ENCODE measurements around the gene NOXO1.

DNA sequence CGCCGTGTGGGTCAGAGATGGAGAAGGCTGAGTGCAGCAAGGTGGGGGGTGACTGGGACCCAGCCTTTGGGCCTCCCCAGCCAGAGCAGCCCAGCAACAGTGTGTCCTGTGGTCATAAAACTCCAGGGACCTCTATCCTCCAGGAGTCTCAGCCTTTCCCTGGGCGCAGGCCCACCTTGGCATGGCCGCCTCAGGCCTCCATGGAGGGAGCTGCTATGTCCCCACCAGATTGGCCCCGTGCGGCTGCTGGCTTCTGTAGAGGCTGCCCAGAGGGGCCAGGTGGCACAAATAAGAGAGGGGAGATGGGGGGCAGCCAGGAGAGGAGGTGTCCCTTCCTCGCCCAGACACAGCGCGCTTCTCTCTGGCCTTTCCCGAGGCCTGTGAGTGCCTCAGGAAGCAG, 5.9 kb upstream of the NOXO1 start:
- TF ChIP-seq CTCF (optimal IDR thresholded peaks at IDR 0.05 in 1 of 3, IDR thresholded peaks at IDR 0.05 in 1 of 3, conservative IDR thresholded peaks at IDR 0.05 in 1 of 3; ENCODE audit: extremely low read depth in 1 of 3, insufficient read depth in 2 of 3, low read length in 3 of 3) (no peak), EZH2 (IDR thresholded peaks at IDR 0.05; ENCODE audit: low read length) (no peak)

All from keratinocyte (primary cell).